ENCODE measurements around the gene GLIS2.

- TF ChIP-seq ZBTB7A (tag by site-specific recombination; IDR thresholded peaks at IDR 0.05; ENCODE audit: low read depth) (no peak), ZNF121 (tag by site-specific recombination; IDR thresholded peaks at IDR 0.05) (no peak), CTCF (tag by site-specific recombination; IDR thresholded peaks at IDR 0.05) (no peak), ZBTB49 (tag by site-specific recombination; IDR thresholded peaks at IDR 0.05; ENCODE audit: low read depth) (no peak), ZNF2 (tag by site-specific recombination; IDR thresholded peaks at IDR 0.05) (no peak), ZNF174 (tag by site-specific recombination; IDR thresholded peaks at IDR 0.05) (no peak), ZNF768 (tag by site-specific recombination; IDR thresholded peaks at IDR 0.05) (no peak), MYNN (tag by site-specific recombination; IDR thresholded peaks at IDR 0.05; ENCODE audit: borderline replicate concordance) (no peak)
Measured at GRCh38 chr16:4333308-4333638, 17.4 kb downstream of the GLIS2 start.
